DOHH2 (cell line): ENCODE data around the gene S100P.

ENCODE experiments used
- EZH2phosphoT487 ChIP-seq: fragments of 200-600 bp; sonication (generic); IDR thresholded peaks from 2 replicates; pipeline ENCODE4 v1.6.1; 2017; ENCODE audit warnings: borderline replicate concordance, mild to moderate bottlenecking, antibody characterized with exemption, low read length, moderate library complexity, mixed read lengths
- TF ChIP-seq, protein P1 (sequence below): fragments of 200-600 bp; sonication (generic); IDR thresholded peaks from one replicate; pipeline ENCODE4 v1.5.1; 2014; ENCODE audit warnings: antibody characterized with exemption, mild to moderate bottlenecking, low read depth, low read length; ENCODE audit not compliant: poor library complexity, severe bottlenecking

- TF ChIP-seq, protein P1, sequence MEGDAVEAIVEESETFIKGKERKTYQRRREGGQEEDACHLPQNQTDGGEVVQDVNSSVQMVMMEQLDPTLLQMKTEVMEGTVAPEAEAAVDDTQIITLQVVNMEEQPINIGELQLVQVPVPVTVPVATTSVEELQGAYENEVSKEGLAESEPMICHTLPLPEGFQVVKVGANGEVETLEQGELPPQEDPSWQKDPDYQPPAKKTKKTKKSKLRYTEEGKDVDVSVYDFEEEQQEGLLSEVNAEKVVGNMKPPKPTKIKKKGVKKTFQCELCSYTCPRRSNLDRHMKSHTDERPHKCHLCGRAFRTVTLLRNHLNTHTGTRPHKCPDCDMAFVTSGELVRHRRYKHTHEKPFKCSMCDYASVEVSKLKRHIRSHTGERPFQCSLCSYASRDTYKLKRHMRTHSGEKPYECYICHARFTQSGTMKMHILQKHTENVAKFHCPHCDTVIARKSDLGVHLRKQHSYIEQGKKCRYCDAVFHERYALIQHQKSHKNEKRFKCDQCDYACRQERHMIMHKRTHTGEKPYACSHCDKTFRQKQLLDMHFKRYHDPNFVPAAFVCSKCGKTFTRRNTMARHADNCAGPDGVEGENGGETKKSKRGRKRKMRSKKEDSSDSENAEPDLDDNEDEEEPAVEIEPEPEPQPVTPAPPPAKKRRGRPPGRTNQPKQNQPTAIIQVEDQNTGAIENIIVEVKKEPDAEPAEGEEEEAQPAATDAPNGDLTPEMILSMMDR: no peak
- TF ChIP-seq EZH2phosphoT487: no peak
Measured at GRCh38 chr4:6689506-6689960, 4.1 kb upstream of the S100P start.
